Measurements from ENCODE around the gene TMEM232.

Gene TMEM232

DNA sequence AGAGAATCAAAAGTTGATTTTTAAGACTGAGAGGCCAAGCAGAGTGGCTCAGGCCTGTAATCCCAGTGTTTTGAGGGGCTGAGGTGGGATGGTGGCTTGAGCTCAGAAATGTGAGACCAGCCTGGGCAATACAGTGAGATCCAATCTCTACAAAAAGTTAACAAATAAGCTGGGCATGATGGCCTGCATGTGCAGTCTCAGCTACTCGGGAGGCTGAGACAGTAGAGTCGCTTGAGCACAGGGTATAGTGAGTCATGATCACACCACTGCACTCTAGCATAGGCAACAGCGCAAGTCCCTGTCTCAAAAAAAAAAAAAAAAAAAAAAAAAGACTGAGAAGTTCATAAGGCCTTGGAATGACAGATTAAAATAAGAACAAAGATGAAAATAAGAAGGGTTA lies 177.2 kb downstream of the TMEM232 start:
- no peak overlapping the region for H3K4me3 ChIP-seq (ENCODE audit: low read length)
- peak; percentile 4 for DNase-seq (ENCODE audit: low read depth)
- TF ChIP-seq CTCF (IDR thresholded peaks at IDR 0.05; ENCODE audit: insufficient read depth, low read depth, low read length, missing control alignments), result no peak

DNA sequence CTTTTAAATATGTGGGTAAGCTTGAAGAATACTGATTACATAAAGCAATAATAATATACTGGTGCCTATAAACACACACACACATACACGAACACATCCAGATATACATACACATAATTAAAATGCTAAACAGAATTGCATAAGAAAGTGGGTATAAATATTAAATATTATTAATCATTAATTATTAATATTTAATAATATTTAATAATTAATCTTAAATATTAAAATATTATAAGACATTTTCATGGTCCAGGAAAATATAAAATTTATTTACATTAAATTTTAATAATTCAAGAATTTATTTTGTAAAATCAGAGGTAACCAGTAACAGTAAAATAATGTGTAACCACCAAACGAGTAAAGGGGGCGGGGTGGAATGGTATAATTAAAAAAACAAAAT lies 178.3 kb downstream of the TMEM232 start:
- no peak overlapping the region for H3K4me3 ChIP-seq (ENCODE audit: low read length)
- no peak for DNase-seq (ENCODE audit: low read depth)
- TF ChIP-seq CTCF (IDR thresholded peaks at IDR 0.05; ENCODE audit: insufficient read depth, low read depth, low read length, missing control alignments), result no peak

GRCh38 chr5:110547495-110547894 lies 179.0 kb downstream of the TMEM232 start:
- TF ChIP-seq CTCF (IDR thresholded peaks at IDR 0.05; ENCODE audit: insufficient read depth, low read depth, low read length, missing control alignments), result no peak
- no peak for DNase-seq (ENCODE audit: low read depth)
- no peak overlapping the region for H3K4me3 ChIP-seq (ENCODE audit: low read length)

- no peak overlapping the region for H3K4me3 ChIP-seq (ENCODE audit: low read length)
- no peak for DNase-seq (ENCODE audit: low read depth)
- TF ChIP-seq CTCF (IDR thresholded peaks at IDR 0.05; ENCODE audit: insufficient read depth, low read depth, low read length, missing control alignments), result no peak
Observed at GRCh38 chr5:110545716-110546115, 180.8 kb downstream of the TMEM232 start.

DNA sequence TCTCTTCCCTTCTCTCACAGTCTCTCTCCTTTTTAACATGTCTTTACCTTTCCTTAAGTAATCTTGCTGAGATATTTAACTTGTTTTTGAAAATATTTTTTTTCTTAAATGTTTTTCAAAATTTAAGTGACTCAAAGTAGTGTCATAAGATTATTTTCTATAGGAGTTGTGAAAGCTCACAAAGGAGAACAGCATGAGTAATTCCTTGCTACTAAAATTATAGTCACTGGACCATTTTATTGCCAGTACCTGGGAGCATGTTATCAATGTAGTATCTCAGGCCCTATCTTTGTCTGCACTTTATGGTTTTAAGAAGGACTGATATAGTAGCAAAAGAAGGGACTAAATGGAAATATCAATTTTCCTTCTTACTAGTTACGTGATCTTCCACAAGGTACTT lies 181.9 kb downstream of the TMEM232 start:
- TF ChIP-seq CTCF (IDR thresholded peaks at IDR 0.05; ENCODE audit: insufficient read depth, low read depth, low read length, missing control alignments), result no peak
- H3K4me3 ChIP-seq (ENCODE audit: low read length), result no peak overlapping the region
- DNase-seq (ENCODE audit: low read depth), result peak; percentile 32

DNA sequence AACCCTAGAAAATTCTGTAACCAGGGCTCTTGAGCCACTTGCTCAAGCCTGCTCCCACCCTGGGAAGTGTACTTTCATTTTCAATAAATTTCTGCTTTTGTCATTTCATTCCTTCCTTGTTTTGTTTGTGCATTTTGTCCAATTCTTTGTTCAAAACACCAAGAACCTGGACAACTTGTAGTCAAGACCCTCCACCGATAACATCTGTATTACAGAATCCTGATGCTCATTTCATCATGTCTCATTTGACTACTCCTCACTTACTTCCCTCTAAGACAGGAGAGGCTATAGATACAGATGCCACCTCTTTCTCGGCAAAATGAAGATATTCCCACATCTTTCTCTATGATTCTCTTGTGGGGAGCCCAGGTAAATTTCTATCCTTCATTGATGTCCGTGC lies 183.5 kb downstream of the TMEM232 start:
- H3K4me3 ChIP-seq (ENCODE audit: low read length), result no peak overlapping the region
- DNase-seq (ENCODE audit: low read depth), result no peak
- no peak for TF ChIP-seq CTCF (IDR thresholded peaks at IDR 0.05; ENCODE audit: insufficient read depth, low read depth, low read length, missing control alignments)

Data from epithelial cell of esophagus (primary cell).